ENCODE data around the gene PRKG1.

DNA sequence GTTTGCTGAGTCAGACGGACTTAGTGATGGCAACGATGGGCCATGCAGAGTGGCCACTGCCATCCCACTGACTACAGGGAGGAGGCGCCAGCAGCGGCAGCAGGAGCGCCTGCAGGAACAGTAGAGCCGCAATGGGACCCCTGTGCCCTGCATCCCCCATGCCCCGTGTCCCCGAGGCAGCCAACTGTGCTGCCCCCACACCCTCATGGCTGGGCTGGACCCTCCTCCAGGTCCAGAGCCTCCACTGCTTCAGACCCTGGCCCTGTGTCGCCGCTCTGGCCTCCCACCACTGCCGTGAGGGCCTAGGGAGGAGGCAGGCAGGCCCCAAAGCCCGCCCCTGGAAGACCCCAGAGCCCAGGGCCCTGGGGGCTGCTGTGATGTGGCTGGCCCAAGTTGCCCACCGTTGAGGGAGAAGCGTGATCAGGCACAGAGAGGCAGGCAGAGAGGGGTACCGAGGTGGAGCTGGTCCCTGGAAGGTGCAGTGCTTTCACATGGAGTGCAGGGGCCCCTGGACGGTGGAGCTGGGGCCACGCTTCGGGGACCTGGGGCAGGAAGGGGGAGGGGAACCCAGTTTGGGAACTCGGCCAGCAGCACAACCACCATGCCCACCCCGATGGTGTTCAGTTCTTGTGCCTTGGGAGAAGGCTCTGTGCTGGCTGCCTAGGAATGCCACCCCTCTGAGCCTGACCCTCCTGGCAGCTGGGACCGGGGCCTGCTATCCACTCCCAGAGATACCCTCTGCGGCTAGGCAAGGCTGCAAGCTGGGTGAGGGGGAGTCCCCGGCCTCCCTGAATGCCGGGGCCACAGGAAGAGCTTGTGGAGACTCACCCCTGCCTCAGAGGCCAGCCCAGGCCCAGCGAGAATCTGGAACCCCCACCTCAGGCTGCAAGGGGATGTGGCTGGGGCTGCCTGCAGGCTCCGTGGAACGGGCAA, 1272.4 kb downstream of the PRKG1 start:
- TF ChIP-seq, protein P1, sequence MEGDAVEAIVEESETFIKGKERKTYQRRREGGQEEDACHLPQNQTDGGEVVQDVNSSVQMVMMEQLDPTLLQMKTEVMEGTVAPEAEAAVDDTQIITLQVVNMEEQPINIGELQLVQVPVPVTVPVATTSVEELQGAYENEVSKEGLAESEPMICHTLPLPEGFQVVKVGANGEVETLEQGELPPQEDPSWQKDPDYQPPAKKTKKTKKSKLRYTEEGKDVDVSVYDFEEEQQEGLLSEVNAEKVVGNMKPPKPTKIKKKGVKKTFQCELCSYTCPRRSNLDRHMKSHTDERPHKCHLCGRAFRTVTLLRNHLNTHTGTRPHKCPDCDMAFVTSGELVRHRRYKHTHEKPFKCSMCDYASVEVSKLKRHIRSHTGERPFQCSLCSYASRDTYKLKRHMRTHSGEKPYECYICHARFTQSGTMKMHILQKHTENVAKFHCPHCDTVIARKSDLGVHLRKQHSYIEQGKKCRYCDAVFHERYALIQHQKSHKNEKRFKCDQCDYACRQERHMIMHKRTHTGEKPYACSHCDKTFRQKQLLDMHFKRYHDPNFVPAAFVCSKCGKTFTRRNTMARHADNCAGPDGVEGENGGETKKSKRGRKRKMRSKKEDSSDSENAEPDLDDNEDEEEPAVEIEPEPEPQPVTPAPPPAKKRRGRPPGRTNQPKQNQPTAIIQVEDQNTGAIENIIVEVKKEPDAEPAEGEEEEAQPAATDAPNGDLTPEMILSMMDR (IDR thresholded peaks at IDR 0.05), result no peak
- no peak for TF ChIP-seq POLR2A (IDR thresholded peaks at IDR 0.05)
